GM12864 (cell line): ENCODE data around the gene SCYL2.
"Not testable (repeated sequence)": the region's sequence is repeated elsewhere in the genome, so short reads cannot be mapped to it uniquely, and the experiment has no call there.

Source experiments
- DNase-seq: peaks from one replicate; pipeline ENCODE4 v3.0.0-alpha.2; 2011; ENCODE audit warnings: low read depth
- H3K4me3 ChIP-seq: 2 replicates; pipeline ENCODE4 v1.5.1; 2011; ENCODE audit warnings: mild to moderate bottlenecking, low read depth, low read length, control low read depth
- TF ChIP-seq, protein P1 (sequence below): IDR thresholded peaks from 2 replicates; pipeline ENCODE4 v1.5.1; 2011; ENCODE audit warnings: low read depth, mild to moderate bottlenecking, moderate library complexity, low read length, control low read depth, inconsistent platforms; ENCODE audit errors: missing control alignments

SCYL2 gene

DNA sequence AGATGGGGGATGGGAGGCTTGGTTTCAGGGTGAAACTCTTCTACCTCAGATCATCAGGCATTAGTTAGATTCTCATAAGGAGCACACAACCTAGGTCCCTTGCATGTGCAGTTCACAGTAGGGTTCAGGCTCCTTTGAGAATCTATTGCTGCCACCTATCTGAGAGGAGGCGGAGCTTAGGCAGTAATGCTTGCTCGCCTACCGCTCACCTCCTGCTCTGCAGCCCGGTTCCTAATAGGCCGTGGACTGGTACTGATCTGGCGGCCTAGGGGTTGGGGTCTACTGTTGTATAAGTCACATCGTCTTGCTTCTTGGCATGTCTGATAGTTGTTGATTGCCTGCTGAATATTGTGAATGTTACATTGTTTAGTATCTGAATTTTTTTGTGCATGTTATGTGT lies 12.2 kb downstream of the SCYL2 start:
- TF ChIP-seq, protein P1, sequence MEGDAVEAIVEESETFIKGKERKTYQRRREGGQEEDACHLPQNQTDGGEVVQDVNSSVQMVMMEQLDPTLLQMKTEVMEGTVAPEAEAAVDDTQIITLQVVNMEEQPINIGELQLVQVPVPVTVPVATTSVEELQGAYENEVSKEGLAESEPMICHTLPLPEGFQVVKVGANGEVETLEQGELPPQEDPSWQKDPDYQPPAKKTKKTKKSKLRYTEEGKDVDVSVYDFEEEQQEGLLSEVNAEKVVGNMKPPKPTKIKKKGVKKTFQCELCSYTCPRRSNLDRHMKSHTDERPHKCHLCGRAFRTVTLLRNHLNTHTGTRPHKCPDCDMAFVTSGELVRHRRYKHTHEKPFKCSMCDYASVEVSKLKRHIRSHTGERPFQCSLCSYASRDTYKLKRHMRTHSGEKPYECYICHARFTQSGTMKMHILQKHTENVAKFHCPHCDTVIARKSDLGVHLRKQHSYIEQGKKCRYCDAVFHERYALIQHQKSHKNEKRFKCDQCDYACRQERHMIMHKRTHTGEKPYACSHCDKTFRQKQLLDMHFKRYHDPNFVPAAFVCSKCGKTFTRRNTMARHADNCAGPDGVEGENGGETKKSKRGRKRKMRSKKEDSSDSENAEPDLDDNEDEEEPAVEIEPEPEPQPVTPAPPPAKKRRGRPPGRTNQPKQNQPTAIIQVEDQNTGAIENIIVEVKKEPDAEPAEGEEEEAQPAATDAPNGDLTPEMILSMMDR, result no peak
- H3K4me3 ChIP-seq, result no peak overlapping the region
- DNase-seq, result no peak

DNA sequence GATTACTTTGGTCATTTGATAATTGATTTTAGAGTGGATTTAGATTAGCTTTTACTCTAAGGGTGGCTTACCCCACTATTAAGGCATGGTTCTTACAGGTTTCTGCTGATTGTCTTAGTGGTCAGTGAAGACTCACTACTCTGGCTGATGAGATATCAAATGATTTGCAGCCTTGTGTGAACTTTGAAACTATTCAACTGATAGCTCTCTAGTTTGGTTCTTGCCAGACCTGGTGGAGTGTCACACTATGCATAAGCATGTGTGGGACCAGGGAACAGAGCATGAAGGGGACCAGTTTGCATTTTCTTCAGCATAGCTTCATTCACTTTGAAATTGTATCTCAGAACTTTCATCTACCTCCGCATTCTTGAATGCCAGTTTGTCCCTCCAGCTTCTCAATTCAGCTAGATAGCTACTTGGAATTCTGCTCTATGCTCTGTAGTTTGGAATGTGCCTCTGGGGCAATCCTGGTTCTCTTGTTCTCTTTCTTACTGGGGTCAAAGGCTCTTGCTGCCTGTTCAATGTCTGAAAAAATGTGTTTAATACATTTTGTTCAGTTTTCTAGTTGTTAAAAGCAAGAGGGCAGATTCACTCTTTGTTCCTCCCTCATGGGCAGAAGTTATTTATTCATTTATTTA lies 12.7 kb downstream of the SCYL2 start:
- TF ChIP-seq, protein P1, result no peak
- DNase-seq, result no peak
- no peak overlapping the region for H3K4me3 ChIP-seq

- not testable (repeated sequence) for DNase-seq, H3K4me3 ChIP-seq
These were observed 17.6 kb downstream of the SCYL2 start for GRCh38 chr12:100284556-100284955.

DNA sequence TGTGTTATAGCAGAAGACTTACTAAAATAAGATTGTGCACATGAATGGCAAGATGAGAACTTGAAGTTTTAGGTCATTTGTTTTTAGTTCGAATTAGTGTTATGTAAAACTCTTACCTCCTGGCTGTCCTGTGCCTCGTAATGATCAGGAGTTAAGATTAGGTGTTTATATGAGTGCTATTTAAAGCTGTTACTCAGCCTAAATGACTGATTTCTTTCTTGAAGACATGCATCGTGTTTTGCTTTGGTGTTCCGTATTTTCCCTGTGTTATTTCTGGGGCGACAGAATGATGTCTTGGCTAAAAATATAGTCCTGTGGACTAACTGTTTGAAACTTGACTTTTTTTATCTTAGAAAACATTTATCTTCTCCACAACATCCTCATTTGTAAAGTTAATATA lies 22.1 kb downstream of the SCYL2 start:
- TF ChIP-seq, protein P1, result no peak
- H3K4me3 ChIP-seq, result no peak overlapping the region
- DNase-seq, result no peak

- DNase-seq, result no peak
- no peak overlapping the region for H3K4me3 ChIP-seq
These were observed 23.0 kb downstream of the SCYL2 start for GRCh38 chr12:100290016-100290415.

DNA sequence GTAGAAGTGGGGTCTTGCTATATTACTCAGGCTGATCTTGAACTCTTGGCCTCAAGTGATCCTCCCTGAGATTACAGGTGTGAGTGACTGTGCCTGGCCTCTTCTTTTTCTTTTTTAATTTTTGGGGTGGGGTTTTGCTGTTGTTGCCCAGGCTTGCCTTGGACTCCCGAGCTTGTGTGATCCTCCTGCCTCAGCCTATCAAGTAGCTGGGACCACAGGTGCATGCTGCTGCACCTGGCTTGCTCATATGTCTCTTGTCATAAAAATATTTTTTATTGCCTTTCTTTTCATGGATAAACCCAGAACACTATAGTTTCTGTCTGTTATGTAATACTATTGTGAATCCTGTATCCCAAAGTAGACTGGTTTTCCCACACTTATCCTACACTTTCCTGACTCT lies 26.0 kb downstream of the SCYL2 start:
- no peak for DNase-seq
- H3K4me3 ChIP-seq, result no peak overlapping the region
- TF ChIP-seq, protein P1, result no peak

More at GRCh38 chr12:100290016-100290415, 23.0 kb downstream of the SCYL2 start:
- TF ChIP-seq, protein P1, result no peak

- not testable (repeated sequence) for H3K4me3 ChIP-seq, DNase-seq
These were observed 27.4 kb downstream of the SCYL2 start for GRCh38 chr12:100294366-100294765.

GRCh38 chr12:100295764-100296555 lies 29.0 kb downstream of the SCYL2 start:
- TF ChIP-seq, protein P1, result no peak
- no peak overlapping the region for H3K4me3 ChIP-seq
- no peak for DNase-seq
